Measurements from ENCODE around the gene STAG3.
"Not testable (repeated sequence)": the region's sequence is repeated elsewhere in the genome, so short reads cannot be mapped to it uniquely, and the experiment has no call there.

STAG3 gene

GRCh38 chr7:100212631-100213286 lies 35.0 kb downstream of the STAG3 start:
- DNase-seq (ENCODE audit: low read depth in 2 of 2): no peak

- no peak for DNase-seq (ENCODE audit: low read depth in 2 of 2)
Observed at GRCh38 chr7:100213672-100214071, 36.0 kb downstream of the STAG3 start.

- not testable (repeated sequence) for DNase-seq (ENCODE audit: low read depth in 2 of 2)
Observed at GRCh38 chr7:100214356-100214755, 36.6 kb downstream of the STAG3 start.

- no peak for DNase-seq (ENCODE audit: low read depth in 2 of 2)
Observed at GRCh38 chr7:100215895-100216294, 38.2 kb downstream of the STAG3 start.

GRCh38 chr7:100217934-100218333 lies 40.2 kb downstream of the STAG3 start:
- DNase-seq (ENCODE audit: low read depth in 2 of 2): peak; percentile 63 to 68

- DNase-seq (ENCODE audit: low read depth in 2 of 2): no peak
Observed at GRCh38 chr7:100219271-100219737, 41.6 kb downstream of the STAG3 start.

- DNase-seq (ENCODE audit: low read depth in 2 of 2): peak in 1 of 2 donors; percentile 36
Observed at GRCh38 chr7:100219801-100220585, 42.3 kb downstream of the STAG3 start, which contains the start of gene PVRIG. Gene PVRIG, plus strand, starts transcription at chr7:100219949. Its CDS starts 22 bp downstream, at chr7:100219971.

GRCh38 chr7:100220586-100221230 lies 43.0 kb downstream of the STAG3 start:
- DNase-seq (ENCODE audit: low read depth in 2 of 2): no peak

GRCh38 chr7:100221231-100221718 lies 43.6 kb downstream of the STAG3 start:
- peak; percentile 60 to 78 for DNase-seq (ENCODE audit: low read depth in 2 of 2)

GRCh38 chr7:100221767-100222444 lies 44.2 kb downstream of the STAG3 start:
- DNase-seq (ENCODE audit: low read depth in 2 of 2): no peak

GRCh38 chr7:100222445-100223132 lies 44.9 kb downstream of the STAG3 start:
- no peak for DNase-seq (ENCODE audit: low read depth in 2 of 2)

GRCh38 chr7:100223376-100223927 lies 45.7 kb downstream of the STAG3 start:
- DNase-seq (ENCODE audit: low read depth in 2 of 2): not testable (repeated sequence)

- DNase-seq (ENCODE audit: low read depth in 2 of 2): not testable (repeated sequence)
Observed at GRCh38 chr7:100224891-100225290, 47.2 kb downstream of the STAG3 start.

- not testable (repeated sequence) for DNase-seq (ENCODE audit: low read depth in 2 of 2)
Observed at GRCh38 chr7:100234660-100235317, 57.1 kb downstream of the STAG3 start.

GRCh38 chr7:100239975-100240374 lies 62.3 kb downstream of the STAG3 start:
- not testable (repeated sequence) for DNase-seq (ENCODE audit: low read depth in 2 of 2)

- peak; percentile 47 to 60 for DNase-seq (ENCODE audit: low read depth in 2 of 2)
Observed at GRCh38 chr7:100243385-100243784, 65.7 kb downstream of the STAG3 start.

- not testable (repeated sequence) for DNase-seq (ENCODE audit: low read depth in 2 of 2)
Observed at GRCh38 chr7:100244988-100245605, 67.4 kb downstream of the STAG3 start.

GRCh38 chr7:100246121-100246864 lies 68.6 kb downstream of the STAG3 start:
- DNase-seq (ENCODE audit: low read depth in 2 of 2): not testable (repeated sequence)

- not testable (repeated sequence) for DNase-seq (ENCODE audit: low read depth in 2 of 2)
Observed at GRCh38 chr7:100246865-100247137, 69.1 kb downstream of the STAG3 start.
